PC-3 (cell line): Measurements from ENCODE around the gene AXL. TPM values are rescaled to one million over a fixed set of nuclear protein-coding genes. Genes with fewer than 3 reads are reported as not detected.
A peak's percentile ranks its signal among the peaks of the same experiment; 100 is the strongest.

Experiments
- ATAC-seq: fragments of 200-7000 bp; cut with Tn5 transposase; 2 replicates; pipeline ENCODE4 v1.9.1; 2020; ENCODE audit warnings: mild to moderate bottlenecking, moderate library complexity
- BruUV-seq: library from RNA; stranded (reverse); fragments of 400-500 nt; replicated peaks from 2 replicates; lab custom pipeline; 2021; lab: Mats Ljungman, UMichigan
- CTCF ChIA-PET: fragments of 300-600 bp; sonication (Branson Sonifier 250); formaldehyde crosslinking; loops from one replicate; lab custom pipeline; 2022; ENCODE audit warnings: antibody characterized with exemption; lab: Charles Lee
- POLR2A ChIA-PET: fragments of 300-600 bp; sonication (Branson Sonifier 250); formaldehyde crosslinking; loops from one replicate; lab custom pipeline; 2022; ENCODE audit warnings: antibody characterized with exemption; ENCODE audit not compliant: unreplicated experiment; lab: Charles Lee
- DNase-seq: peaks from one replicate; pipeline ENCODE4 v3.0.0-alpha.2; 2015
- H2AFZ ChIP-seq: fragments of 300-600 bp; sonication (generic); 2 replicates; pipeline ENCODE4 v1.6.0; 2016; ENCODE audit warnings: antibody characterized with exemption, low read length
- H3F3A ChIP-seq: fragments of 300-600 bp; sonication (generic); one replicate; pipeline ENCODE4 v1.6.0; 2017; ENCODE audit warnings: antibody characterized with exemption, low read length, control low read depth, mild to moderate bottlenecking; ENCODE audit not compliant: unreplicated experiment
- H3K27ac ChIP-seq: fragments of 300-600 bp; sonication (generic); 2 replicates; pipeline ENCODE4 v1.5.1; 2016; ENCODE audit warnings: mild to moderate bottlenecking, low read length
- H3K27me3 ChIP-seq: fragments of 300-600 bp; sonication (generic); 2 replicates; pipeline ENCODE4 v1.6.1; 2016; ENCODE audit warnings: low read length, mixed read lengths
- H3K36me3 ChIP-seq: fragments of 300-600 bp; sonication (generic); 2 replicates; pipeline ENCODE4 v1.6.1; 2016; ENCODE audit warnings: low read depth, mixed run types, low read length, mixed read lengths
- H3K4me1 ChIP-seq: fragments of 300-600 bp; sonication (generic); 2 replicates; pipeline ENCODE4 v1.5.1; 2016; ENCODE audit warnings: low read length; ENCODE audit not compliant: insufficient read depth
- H3K4me2 ChIP-seq: fragments of 300-600 bp; sonication (generic); 2 replicates; pipeline ENCODE4 v1.6.0; 2016; ENCODE audit warnings: low read length
- H3K4me3 ChIP-seq: fragments of 300-600 bp; sonication (generic); 2 replicates; pipeline ENCODE4 v1.5.1; 2016; ENCODE audit warnings: mild to moderate bottlenecking, low read length, mixed read lengths
- H3K79me2 ChIP-seq: fragments of 300-600 bp; sonication (generic); 2 replicates; pipeline ENCODE4 v1.6.1; 2017; ENCODE audit warnings: low read length, mixed read lengths
- H3K9ac ChIP-seq: fragments of 300-600 bp; sonication (generic); 2 replicates; pipeline ENCODE4 v1.6.0; 2016; ENCODE audit warnings: mild to moderate bottlenecking, low read length
- H3K9me2 ChIP-seq: fragments of 300-600 bp; sonication (generic); replicated peaks from 2 replicates; pipeline ENCODE4 v1.6.1; 2016; ENCODE audit warnings: mixed run types, low read length, mixed read lengths
- H3K9me3 ChIP-seq: fragments of 300-600 bp; sonication (generic); 2 replicates; pipeline ENCODE4 v1.6.1; 2016; ENCODE audit warnings: low read length, mixed read lengths
- H4K20me1 ChIP-seq: fragments of 300-600 bp; sonication (generic); 2 replicates; pipeline ENCODE4 v1.6.1; 2016; ENCODE audit warnings: low read length, mixed read lengths
- EZH2 ChIP-seq: fragments of 300-600 bp; sonication (generic); IDR thresholded peaks from one replicate; pipeline ENCODE4 v1.6.1; 2017; ENCODE audit warnings: antibody characterized with exemption, mild to moderate bottlenecking, low read length; ENCODE audit not compliant: unreplicated experiment
- EZH2phosphoT487 ChIP-seq: fragments of 300-600 bp; sonication (generic); IDR thresholded peaks from 2 replicates; pipeline ENCODE4 v1.6.1; 2018; ENCODE audit warnings: mild to moderate bottlenecking, antibody characterized with exemption, low read length, borderline replicate concordance
- intact Hi-C: fragments of 100-400 bp; cut with micrococcal nuclease; formaldehyde crosslinking; loops from 2 replicates; pipeline ENCODE4 v1.9.0; 2023
- total RNA-seq: library from RNA; depleted of rRNA; stranded (reverse); fragments of >200 nt; gene quantifications from 2 replicates; pipeline ENCODE4 v1.2.3, GENCODE V29; 2014
- TF ChIP-seq, protein P1 (sequence below): fragments of 300-600 bp; sonication (generic); conservative IDR thresholded peaks from 2 replicates; pipeline ENCODE4 v1.5.1; 2017; ENCODE audit warnings: antibody characterized with exemption, low read depth, mild to moderate bottlenecking, low read length

AXL gene
- total RNA-seq, 1 experiment from 2014 or later = 172 TPM

DNA sequence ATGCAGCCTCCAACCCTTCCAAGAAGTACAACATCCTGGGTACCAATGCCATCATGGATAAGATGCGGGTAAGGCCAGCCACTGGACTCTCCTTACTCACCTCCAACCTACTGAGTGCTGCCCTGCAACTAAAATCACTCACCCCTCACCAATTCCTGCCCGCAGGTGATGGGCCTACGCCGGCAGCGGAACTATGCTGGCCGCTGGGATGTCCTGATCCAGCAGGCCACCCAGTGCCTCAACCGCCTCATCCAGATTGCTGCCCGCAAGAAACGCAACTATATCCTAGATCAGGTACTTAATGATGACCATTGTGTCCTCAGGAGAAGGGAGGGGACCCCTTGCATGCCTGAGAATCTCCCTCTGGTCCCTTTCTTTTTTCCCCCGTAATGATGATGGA lies 75.4 kb downstream of the AXL start:
- POLR2A ChIA-PET = no interaction called here
- no peaks in the 10 kb centered on the region for H3F3A ChIP-seq
- H3K4me1 ChIP-seq = no peaks in the 10 kb centered on the region
- H3K36me3 ChIP-seq = peaks cover 68% of the 10 kb centered on the region
- no peaks in the 10 kb centered on the region for H3K9me3 ChIP-seq
- CTCF ChIA-PET = no interaction called here
- no peak overlapping the region for H3K27ac ChIP-seq
- intact Hi-C loops = no loop called here
- BruUV-seq = no TSS peak
- no peak overlapping the region for H3K9ac ChIP-seq
- H3K27me3 ChIP-seq = no peaks in the 10 kb centered on the region
- H3K4me2 ChIP-seq = no peak overlapping the region
- H3K4me3 ChIP-seq = no peak overlapping the region
- DNase-seq (no peak), ATAC-seq (no peak)
- no peak overlapping the region for H2AFZ ChIP-seq
- H4K20me1 ChIP-seq = no peaks in the 10 kb centered on the region
- H3K79me2 ChIP-seq = no peaks in the 10 kb centered on the region
- TF ChIP-seq EZH2 (no peak), EZH2phosphoT487 (no peak)
- TF ChIP-seq, protein P1, sequence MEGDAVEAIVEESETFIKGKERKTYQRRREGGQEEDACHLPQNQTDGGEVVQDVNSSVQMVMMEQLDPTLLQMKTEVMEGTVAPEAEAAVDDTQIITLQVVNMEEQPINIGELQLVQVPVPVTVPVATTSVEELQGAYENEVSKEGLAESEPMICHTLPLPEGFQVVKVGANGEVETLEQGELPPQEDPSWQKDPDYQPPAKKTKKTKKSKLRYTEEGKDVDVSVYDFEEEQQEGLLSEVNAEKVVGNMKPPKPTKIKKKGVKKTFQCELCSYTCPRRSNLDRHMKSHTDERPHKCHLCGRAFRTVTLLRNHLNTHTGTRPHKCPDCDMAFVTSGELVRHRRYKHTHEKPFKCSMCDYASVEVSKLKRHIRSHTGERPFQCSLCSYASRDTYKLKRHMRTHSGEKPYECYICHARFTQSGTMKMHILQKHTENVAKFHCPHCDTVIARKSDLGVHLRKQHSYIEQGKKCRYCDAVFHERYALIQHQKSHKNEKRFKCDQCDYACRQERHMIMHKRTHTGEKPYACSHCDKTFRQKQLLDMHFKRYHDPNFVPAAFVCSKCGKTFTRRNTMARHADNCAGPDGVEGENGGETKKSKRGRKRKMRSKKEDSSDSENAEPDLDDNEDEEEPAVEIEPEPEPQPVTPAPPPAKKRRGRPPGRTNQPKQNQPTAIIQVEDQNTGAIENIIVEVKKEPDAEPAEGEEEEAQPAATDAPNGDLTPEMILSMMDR = no peak
- no peaks in the 10 kb centered on the region for H3K9me2 ChIP-seq

DNA sequence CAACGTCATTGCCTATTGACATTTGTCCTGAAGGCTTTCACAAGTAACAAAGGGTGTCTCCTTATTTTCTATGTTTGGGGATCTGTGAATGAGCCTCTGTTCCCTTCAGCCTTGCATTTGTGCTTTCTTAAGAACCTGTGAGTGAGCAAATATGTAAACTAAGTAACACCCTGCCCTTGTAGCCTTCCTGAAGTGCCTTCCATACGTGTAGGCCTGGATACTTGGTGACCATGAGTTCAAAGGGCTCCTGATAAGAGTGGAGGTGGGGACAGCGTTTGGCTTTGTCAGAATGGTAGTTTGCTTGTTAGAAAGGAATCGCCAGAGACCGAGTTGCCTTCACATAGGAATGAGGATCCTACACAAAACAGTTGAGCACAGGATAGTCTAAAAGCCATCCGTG lies 76.5 kb downstream of the AXL start:
- Histone ChIP-seq H3K27ac (no peak overlapping the region), H3K27me3 (no peaks in the 10 kb centered on the region), H4K20me1 (no peaks in the 10 kb centered on the region), H3K36me3 (peaks cover 76% of the 10 kb centered on the region), H3K4me3 (no peak overlapping the region), H2AFZ (no peak overlapping the region), H3K4me1 (no peaks in the 10 kb centered on the region), H3K4me2 (no peak overlapping the region), H3K9me3 (no peaks in the 10 kb centered on the region), H3K9ac (no peak overlapping the region), H3K9me2 (no peaks in the 10 kb centered on the region), H3K79me2 (no peaks in the 10 kb centered on the region), H3F3A (no peaks in the 10 kb centered on the region)
- CTCF ChIA-PET = no interaction called here
- ATAC-seq (no peak), DNase-seq (no peak)
- TF ChIP-seq EZH2phosphoT487 (no peak), EZH2 (no peak)
- TF ChIP-seq, protein P1 = no peak
- POLR2A ChIA-PET = no interaction called here
- no TSS peak for BruUV-seq
- intact Hi-C loops = no loop called here

DNA sequence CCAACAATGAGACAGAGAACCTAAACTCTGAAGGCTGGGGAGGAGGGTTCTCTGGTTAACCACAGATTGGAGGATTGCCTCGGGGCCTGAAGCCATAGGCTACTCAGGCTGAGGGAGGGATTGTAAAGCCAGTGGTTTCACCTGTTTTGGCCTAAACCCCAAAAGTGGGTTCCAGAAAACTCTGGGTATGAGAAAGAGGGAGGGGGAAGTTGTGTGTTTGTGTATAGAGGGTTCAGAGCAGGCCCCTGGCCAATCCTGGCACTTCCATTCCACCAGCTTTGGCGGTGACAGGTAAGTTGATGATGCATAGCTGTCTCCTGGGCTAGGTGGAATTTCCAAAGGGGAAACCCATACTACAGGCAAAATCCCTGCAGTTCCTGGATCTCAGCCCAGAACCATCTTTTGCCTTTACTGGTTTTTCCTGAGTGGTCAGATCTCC lies 77.4 kb downstream of the AXL start:
- Histone ChIP-seq H3K4me2 (no peak overlapping the region), H3K9me3 (no peaks in the 10 kb centered on the region), H3K27me3 (no peaks in the 10 kb centered on the region), H3K9me2 (no peaks in the 10 kb centered on the region), H3K36me3 (peaks cover 81% of the 10 kb centered on the region), H3K27ac (peak overlapping the region; percentile 17; the same call in 1 of the 2 replicates), H3F3A (no peaks in the 10 kb centered on the region), H2AFZ (no peak overlapping the region), H4K20me1 (no peaks in the 10 kb centered on the region), H3K79me2 (no peaks in the 10 kb centered on the region), H3K4me1 (no peaks in the 10 kb centered on the region), H3K9ac (no peak overlapping the region), H3K4me3 (no peak overlapping the region)
- TF ChIP-seq EZH2phosphoT487 (no peak), EZH2 (no peak)
- TF ChIP-seq, protein P1 = no peak
- DNase-seq (peak; percentile 60), ATAC-seq (peak; percentile 29)
- intact Hi-C loops = no loop called here
- ChIA-PET CTCF (no interaction called here), POLR2A (no interaction called here)
- no TSS peak for BruUV-seq
